ENCODE data around the gene CHRM2.

The CHRM2 gene

DNA sequence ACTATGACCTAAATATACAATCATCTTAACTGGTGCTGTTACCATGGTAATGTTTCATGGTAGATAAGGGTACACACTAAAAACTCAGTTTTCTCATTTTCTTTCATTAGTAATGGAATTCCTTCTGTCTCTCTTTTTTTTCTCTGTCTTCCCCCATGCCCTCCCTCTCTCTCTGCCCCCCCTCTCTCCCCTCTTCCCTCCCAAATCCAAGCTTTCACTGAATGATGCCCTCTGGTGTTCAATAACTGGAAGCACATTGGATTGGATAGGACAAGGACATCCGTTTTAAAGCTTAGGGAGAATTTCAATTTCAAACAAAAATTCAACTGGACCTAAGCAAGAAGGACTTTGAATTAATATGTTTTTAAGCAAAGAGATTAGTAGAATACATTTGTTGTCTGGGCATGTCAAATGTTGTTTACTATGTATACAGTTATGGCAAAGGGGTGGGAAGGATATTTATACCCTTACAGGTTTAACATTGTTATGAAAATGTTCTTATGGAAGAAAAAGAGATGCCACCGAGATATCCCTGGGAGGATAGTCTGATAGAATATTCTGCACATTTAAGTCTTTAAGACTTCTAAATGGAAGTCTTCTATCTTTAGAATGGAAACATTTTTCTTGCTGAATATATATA, 6.1 kb downstream of the CHRM2 start:
- ChIA-PET CTCF (interaction anchor here (0.6 to 1.3 kb wide), 4 partner anchors 11 to 759 kb away, joined by 3 to 6 read pairs (median 4); no protein-coding TSS in a partner anchor), POLR2A (no interaction called here)
- peak; percentile 52 for DNase-seq (ENCODE audit: extremely low spot score)
- TF ChIP-seq SP1 (IDR thresholded peaks at IDR 0.05) = no peak
- TF ChIP-seq NFRKB (IDR thresholded peaks at IDR 0.05) = no peak
- no peak for TF ChIP-seq CTBP1 (IDR thresholded peaks at IDR 0.05; ENCODE audit: borderline replicate concordance)
- no peak for TF ChIP-seq ZNF384 (IDR thresholded peaks at IDR 0.05)
- TF ChIP-seq, protein P1, sequence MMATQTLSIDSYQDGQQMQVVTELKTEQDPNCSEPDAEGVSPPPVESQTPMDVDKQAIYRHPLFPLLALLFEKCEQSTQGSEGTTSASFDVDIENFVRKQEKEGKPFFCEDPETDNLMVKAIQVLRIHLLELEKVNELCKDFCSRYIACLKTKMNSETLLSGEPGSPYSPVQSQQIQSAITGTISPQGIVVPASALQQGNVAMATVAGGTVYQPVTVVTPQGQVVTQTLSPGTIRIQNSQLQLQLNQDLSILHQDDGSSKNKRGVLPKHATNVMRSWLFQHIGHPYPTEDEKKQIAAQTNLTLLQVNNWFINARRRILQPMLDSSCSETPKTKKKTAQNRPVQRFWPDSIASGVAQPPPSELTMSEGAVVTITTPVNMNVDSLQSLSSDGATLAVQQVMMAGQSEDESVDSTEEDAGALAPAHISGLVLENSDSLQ (IDR thresholded peaks at IDR 0.05) = no peak

- TF ChIP-seq, protein P1 (IDR thresholded peaks at IDR 0.05) = no peak
- no peak for TF ChIP-seq ARNT (IDR thresholded peaks at IDR 0.05)
- TF ChIP-seq FOXK2 (IDR thresholded peaks at IDR 0.05) = no peak
- no peak for TF ChIP-seq SP1 (IDR thresholded peaks at IDR 0.05)
- DNase-seq (ENCODE audit: extremely low spot score) = no peak
- CTCF ChIA-PET = no interaction called here
- POLR2A ChIA-PET = no interaction called here
Observed at GRCh38 chr7:136877509-136877908, 9.1 kb downstream of the CHRM2 start.

GRCh38 chr7:136877990-136878389, 9.5 kb downstream of the CHRM2 start:
- POLR2A ChIA-PET = no interaction called here
- TF ChIP-seq CTBP1 (IDR thresholded peaks at IDR 0.05; ENCODE audit: borderline replicate concordance) = no peak
- TF ChIP-seq L3MBTL2 (conservative IDR thresholded peaks at IDR 0.05) = no peak
- TF ChIP-seq FOXA1 (IDR thresholded peaks at IDR 0.05) = no peak
- no peak for TF ChIP-seq FOXK2 (IDR thresholded peaks at IDR 0.05)
- no peak for TF ChIP-seq SP1 (IDR thresholded peaks at IDR 0.05)
- TF ChIP-seq FOXM1 (IDR thresholded peaks at IDR 0.05; ENCODE audit: borderline replicate concordance) = no peak
- no peak for TF ChIP-seq NFRKB (IDR thresholded peaks at IDR 0.05)
- TF ChIP-seq HDGF (IDR thresholded peaks at IDR 0.05; ENCODE audit: borderline replicate concordance) = no peak
- TF ChIP-seq ZNF384 (IDR thresholded peaks at IDR 0.05) = no peak
- TF ChIP-seq BHLHE40 (IDR thresholded peaks at IDR 0.05; ENCODE audit: borderline replicate concordance) = no peak
- no peak for TF ChIP-seq ELF4 (IDR thresholded peaks at IDR 0.05)
- TF ChIP-seq, protein P1 (IDR thresholded peaks at IDR 0.05) = no peak
- TF ChIP-seq SUZ12 (IDR thresholded peaks at IDR 0.05) = no peak
- TF ChIP-seq ARNT (IDR thresholded peaks at IDR 0.05) = no peak
- TF ChIP-seq LEF1 (IDR thresholded peaks at IDR 0.05; ENCODE audit: borderline replicate concordance) = no peak
- TF ChIP-seq TARDBP (IDR thresholded peaks at IDR 0.05) = no peak
- CTCF ChIA-PET = no interaction called here
- DNase-seq (ENCODE audit: extremely low spot score) = no peak

GRCh38 chr7:136878878-136879277, 10.4 kb downstream of the CHRM2 start:
- ChIA-PET POLR2A (no interaction called here), CTCF (no interaction called here)
- DNase-seq (ENCODE audit: extremely low spot score) = no peak
- no peak for TF ChIP-seq ZNF384 (IDR thresholded peaks at IDR 0.05)
- no peak for TF ChIP-seq ELF4 (IDR thresholded peaks at IDR 0.05)
- no peak for TF ChIP-seq L3MBTL2 (conservative IDR thresholded peaks at IDR 0.05)
- TF ChIP-seq FOXM1 (IDR thresholded peaks at IDR 0.05; ENCODE audit: borderline replicate concordance) = no peak
- no peak for TF ChIP-seq SP1 (IDR thresholded peaks at IDR 0.05)
- no peak for TF ChIP-seq ARNT (IDR thresholded peaks at IDR 0.05)
- TF ChIP-seq, protein P1 (IDR thresholded peaks at IDR 0.05) = no peak
- no peak for TF ChIP-seq FOXK2 (IDR thresholded peaks at IDR 0.05)
- no peak for TF ChIP-seq HDGF (IDR thresholded peaks at IDR 0.05; ENCODE audit: borderline replicate concordance)
- TF ChIP-seq TARDBP (IDR thresholded peaks at IDR 0.05) = no peak

GRCh38 chr7:136883046-136883445, 14.6 kb downstream of the CHRM2 start:
- CTCF ChIA-PET = no interaction called here
- POLR2A ChIA-PET = no interaction called here
- TF ChIP-seq SUZ12 (IDR thresholded peaks at IDR 0.05) = no peak
- no peak for TF ChIP-seq FOXK2 (IDR thresholded peaks at IDR 0.05)
- TF ChIP-seq FOXM1 (IDR thresholded peaks at IDR 0.05; ENCODE audit: borderline replicate concordance) = no peak
- DNase-seq (ENCODE audit: extremely low spot score) = no peak

GRCh38 chr7:136884492-136884891, 16.0 kb downstream of the CHRM2 start:
- DNase-seq (ENCODE audit: extremely low spot score) = no peak
- CTCF ChIA-PET = interaction anchor here (1.0 kb wide), 1 partner anchor 10 kb away, joined by 5 read pairs; no protein-coding TSS in a partner anchor
- POLR2A ChIA-PET = no interaction called here
- TF ChIP-seq LEF1 (IDR thresholded peaks at IDR 0.05; ENCODE audit: borderline replicate concordance) = no peak
- no peak for TF ChIP-seq SP1 (IDR thresholded peaks at IDR 0.05)
- TF ChIP-seq BHLHE40 (IDR thresholded peaks at IDR 0.05; ENCODE audit: borderline replicate concordance) = no peak
- no peak for TF ChIP-seq ELF4 (IDR thresholded peaks at IDR 0.05)
- TF ChIP-seq SUZ12 (IDR thresholded peaks at IDR 0.05) = no peak
- no peak for TF ChIP-seq HDGF (IDR thresholded peaks at IDR 0.05; ENCODE audit: borderline replicate concordance)
- no peak for TF ChIP-seq FOXK2 (IDR thresholded peaks at IDR 0.05)
- no peak for TF ChIP-seq CTBP1 (IDR thresholded peaks at IDR 0.05; ENCODE audit: borderline replicate concordance)
- TF ChIP-seq ZNF384 (IDR thresholded peaks at IDR 0.05) = no peak
